Bronchial epithelial cell (primary cell): ENCODE measurements around the gene EEFSEC. TPM values are rescaled to one million over a fixed set of nuclear protein-coding genes. Genes with fewer than 3 reads are reported as not detected.
A peak's percentile ranks its signal among the peaks of the same experiment; 100 is the strongest.

Source experiments
- DNase-seq: peaks from one replicate; pipeline ENCODE4 v3.0.0-alpha.2; 2010; ENCODE audit warnings: low read depth
- FAIRE-seq: peaks from 2 replicates; lab custom pipeline; 2011; peaks lifted over from hg19 to GRCh38; lab: Jason Lieb, UNC
- H3K27me3 ChIP-seq: 2 replicates; pipeline ENCODE4 v1.5.1; 2011; ENCODE audit warnings: low read length; ENCODE audit not compliant: control insufficient read depth, insufficient read depth
- H3K36me3 ChIP-seq: 2 replicates; pipeline ENCODE4 v1.5.1; 2011; ENCODE audit warnings: low read length; ENCODE audit not compliant: control insufficient read depth, insufficient read depth
- H3K4me3 ChIP-seq: 2 replicates; pipeline ENCODE4 v1.5.1; 2011; ENCODE audit warnings: mild to moderate bottlenecking, low read depth, low read length, control low read depth
- CTCF ChIP-seq: IDR thresholded peaks from 2 replicates; pipeline ENCODE4 v1.5.1; 2011; ENCODE audit warnings: mild to moderate bottlenecking, moderate library complexity, low read length, control low read depth, inconsistent platforms; ENCODE audit not compliant: insufficient read depth, severe bottlenecking
- total RNA-seq: library from RNA; depleted of rRNA; stranded (reverse); fragments of >200 nt; gene quantifications from 2 replicates; pipeline ENCODE4 v1.2.1, GENCODE V29; 2014

The EEFSEC gene
- total RNA-seq, 1 donor from 2014 or later: 3.7 TPM

GRCh38 chr3:128357538-128357937 is 204.3 kb downstream of the EEFSEC start:
- DNase-seq (no peak), FAIRE-seq (no peak)
- no peak for TF ChIP-seq CTCF
- H3K36me3 ChIP-seq: no peaks in the 10 kb centered on the region
- no peak overlapping the region for H3K4me3 ChIP-seq
- no peaks in the 10 kb centered on the region for H3K27me3 ChIP-seq

- TF ChIP-seq CTCF: no peak
- DNase-seq (no peak), FAIRE-seq (no peak)
- H3K36me3 ChIP-seq: peaks cover under 1% of the 10 kb centered on the region
- no peak overlapping the region for H3K4me3 ChIP-seq
- no peaks in the 10 kb centered on the region for H3K27me3 ChIP-seq
Observed at GRCh38 chr3:128358156-128358895, 205.0 kb downstream of the EEFSEC start.

- DNase-seq: no peak
Observed at GRCh38 chr3:128359060-128359664, 205.9 kb downstream of the EEFSEC start.

GRCh38 chr3:128359846-128360642 is 206.8 kb downstream of the EEFSEC start:
- H3K27me3 ChIP-seq: no peaks in the 10 kb centered on the region
- DNase-seq: no peak
- H3K4me3 ChIP-seq: no peak overlapping the region
- TF ChIP-seq CTCF: no peak
- FAIRE-seq: peak; percentile 23
- peaks cover 1% of the 10 kb centered on the region for H3K36me3 ChIP-seq

More at GRCh38 chr3:128359060-128359664, 205.9 kb downstream of the EEFSEC start:
- FAIRE-seq: peak; percentile 86
- Histone ChIP-seq H3K4me3 (no peak overlapping the region), H3K36me3 (peaks cover 1% of the 10 kb centered on the region), H3K27me3 (no peaks in the 10 kb centered on the region)
- TF ChIP-seq CTCF: no peak

GRCh38 chr3:128360705-128361271 is 207.5 kb downstream of the EEFSEC start:
- H3K36me3 ChIP-seq: peaks cover 1% of the 10 kb centered on the region
- FAIRE-seq (no peak), DNase-seq (no peak)
- H3K27me3 ChIP-seq: no peaks in the 10 kb centered on the region
- no peak overlapping the region for H3K4me3 ChIP-seq
- TF ChIP-seq CTCF: no peak
